Measurements from ENCODE around the gene KLC3.

GRCh38 chr19:45322311-45322710 lies 18.2 kb upstream of the KLC3 start:
- TF ChIP-seq, protein P1, sequence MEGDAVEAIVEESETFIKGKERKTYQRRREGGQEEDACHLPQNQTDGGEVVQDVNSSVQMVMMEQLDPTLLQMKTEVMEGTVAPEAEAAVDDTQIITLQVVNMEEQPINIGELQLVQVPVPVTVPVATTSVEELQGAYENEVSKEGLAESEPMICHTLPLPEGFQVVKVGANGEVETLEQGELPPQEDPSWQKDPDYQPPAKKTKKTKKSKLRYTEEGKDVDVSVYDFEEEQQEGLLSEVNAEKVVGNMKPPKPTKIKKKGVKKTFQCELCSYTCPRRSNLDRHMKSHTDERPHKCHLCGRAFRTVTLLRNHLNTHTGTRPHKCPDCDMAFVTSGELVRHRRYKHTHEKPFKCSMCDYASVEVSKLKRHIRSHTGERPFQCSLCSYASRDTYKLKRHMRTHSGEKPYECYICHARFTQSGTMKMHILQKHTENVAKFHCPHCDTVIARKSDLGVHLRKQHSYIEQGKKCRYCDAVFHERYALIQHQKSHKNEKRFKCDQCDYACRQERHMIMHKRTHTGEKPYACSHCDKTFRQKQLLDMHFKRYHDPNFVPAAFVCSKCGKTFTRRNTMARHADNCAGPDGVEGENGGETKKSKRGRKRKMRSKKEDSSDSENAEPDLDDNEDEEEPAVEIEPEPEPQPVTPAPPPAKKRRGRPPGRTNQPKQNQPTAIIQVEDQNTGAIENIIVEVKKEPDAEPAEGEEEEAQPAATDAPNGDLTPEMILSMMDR (conservative IDR thresholded peaks at IDR 0.05; ENCODE audit: low read length): no peak
- TF ChIP-seq EZH2phosphoT487 (IDR thresholded peaks at IDR 0.05; ENCODE audit: borderline replicate concordance): no peak

Measured in Loucy (cell line).